Glutamatergic neuron (in vitro differentiated cells): ENCODE data around the gene EIF1AY. TPM values are rescaled to one million over a fixed set of nuclear protein-coding genes. Genes with fewer than 3 reads are reported as not detected.

ENCODE experiments used
- DNase-seq: peaks from one replicate; pipeline ENCODE4 v3.0.0; 2022
- H3K27ac Mint-ChIP-seq: one replicate; pipeline ENCODE4 v1.8.0; 2020; ENCODE audit warnings: mild to moderate bottlenecking, mixed read lengths, inconsistent platforms; ENCODE audit not compliant: unreplicated experiment
- H3K27me3 Mint-ChIP-seq: one replicate; pipeline ENCODE4 v1.8.0; 2020; ENCODE audit warnings: mild to moderate bottlenecking, moderate library complexity, mixed read lengths, inconsistent platforms; ENCODE audit not compliant: unreplicated experiment
- H3K36me3 Mint-ChIP-seq: one replicate; pipeline ENCODE4 v1.8.0; 2020; ENCODE audit warnings: mild to moderate bottlenecking, mixed read lengths, inconsistent platforms; ENCODE audit not compliant: unreplicated experiment
- H3K4me1 Mint-ChIP-seq: one replicate; pipeline ENCODE4 v1.8.0; 2020; ENCODE audit warnings: mild to moderate bottlenecking, low read depth, mixed read lengths, inconsistent platforms; ENCODE audit not compliant: unreplicated experiment
- H3K4me3 Mint-ChIP-seq: one replicate; pipeline ENCODE4 v1.8.0; 2020; ENCODE audit warnings: mild to moderate bottlenecking, mixed read lengths, inconsistent platforms; ENCODE audit not compliant: unreplicated experiment
- H3K9me3 Mint-ChIP-seq: one replicate; pipeline ENCODE4 v1.8.0; 2020; ENCODE audit warnings: mild to moderate bottlenecking, moderate library complexity, mixed read lengths, inconsistent platforms; ENCODE audit not compliant: unreplicated experiment
- CTCF ChIP-seq: fragments of 200-600 bp; sonication (generic); IDR thresholded peaks from one replicate; pipeline ENCODE4 v1.5.0; 2021; ENCODE audit not compliant: partially characterized antibody, unreplicated experiment
- total RNA-seq: library from RNA; stranded (reverse); fragmentation: NEBNext Ultra II Directional; extraction: Animal tissue kit (Norgen Biotek cat#: 25700); gene quantifications from one replicate; pipeline ENCODE4 v1.2.1, GENCODE V29; 2021; ENCODE audit not compliant: unreplicated experiment

The EIF1AY gene
- total RNA-seq, 1 donor from 2014 or later = 32.4 TPM

- Mint-ChIP-seq H3K4me1 (no peaks in the 10 kb centered on the region), H3K36me3 (no peaks in the 10 kb centered on the region), H3K27ac (no peak overlapping the region), H3K4me3 (no peak overlapping the region), H3K27me3 (no peaks in the 10 kb centered on the region), H3K9me3 (no peaks in the 10 kb centered on the region)
- TF ChIP-seq CTCF = no peak
- no peak for DNase-seq
These were observed 10.6 kb downstream of the EIF1AY start for GRCh38 chrY:20586161-20586560.

Other genes with a start within 250 kb of the EIF1AY start
- not detected for gene RPS4Y2, start 180.3 kb downstream of the EIF1AY start, total RNA-seq